GM18517 (cell line): ENCODE results near the gene GLS.
"Not testable (repeated sequence)": the region's sequence is repeated elsewhere in the genome, so short reads cannot be mapped to it uniquely, and the experiment has no call there.

Experiments used
- ATAC-seq: cut with Tn5 transposase; IDR thresholded peaks from one replicate; pipeline ENCODE4 v1.9.1; 2021; ENCODE audit warnings: mild to moderate bottlenecking, moderate library complexity; ENCODE audit not compliant: unreplicated experiment

Gene GLS

GRCh38 chr2:190986221-190986953 lies 105.8 kb downstream of the GLS start:
- ATAC-seq, result no peak

DNA sequence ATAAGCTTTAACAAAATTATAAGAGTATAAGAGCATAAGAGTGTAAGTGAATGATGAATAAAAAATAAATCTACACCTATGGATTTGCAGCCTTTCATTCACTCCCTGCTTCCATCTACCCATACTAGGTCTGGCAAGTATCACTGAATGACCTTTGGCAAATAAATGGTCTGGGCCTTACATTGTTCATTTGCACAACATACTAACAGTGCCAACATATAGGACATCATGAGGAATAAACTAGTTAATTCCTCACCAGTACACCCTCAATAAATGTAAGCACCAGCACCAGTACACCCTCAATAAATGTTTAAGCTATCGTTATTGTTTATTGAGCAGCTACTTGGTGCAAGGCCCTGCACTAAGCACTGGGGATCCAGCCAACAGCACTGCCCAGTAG lies 106.5 kb downstream of the GLS start:
- no peak for ATAC-seq

DNA sequence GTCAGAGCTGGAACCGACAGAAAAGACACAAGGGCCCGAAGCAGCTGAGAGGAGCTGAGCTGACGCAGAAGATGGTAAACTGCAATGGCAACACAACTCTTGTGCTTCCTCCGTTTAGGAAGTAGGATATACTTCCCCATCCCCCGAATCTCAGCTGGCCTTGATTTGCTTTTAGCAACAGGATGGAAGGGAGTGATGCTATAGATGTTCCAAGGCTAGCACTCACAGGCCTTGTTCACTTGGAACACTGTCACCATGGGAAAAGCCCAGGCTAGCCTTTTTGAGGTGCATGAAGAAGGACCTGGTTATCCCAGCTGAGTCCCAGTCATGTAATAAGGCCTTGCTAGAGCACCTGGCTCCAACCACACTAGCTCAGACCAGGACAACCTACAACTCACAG lies 107.3 kb downstream of the GLS start:
- no peak for ATAC-seq

DNA sequence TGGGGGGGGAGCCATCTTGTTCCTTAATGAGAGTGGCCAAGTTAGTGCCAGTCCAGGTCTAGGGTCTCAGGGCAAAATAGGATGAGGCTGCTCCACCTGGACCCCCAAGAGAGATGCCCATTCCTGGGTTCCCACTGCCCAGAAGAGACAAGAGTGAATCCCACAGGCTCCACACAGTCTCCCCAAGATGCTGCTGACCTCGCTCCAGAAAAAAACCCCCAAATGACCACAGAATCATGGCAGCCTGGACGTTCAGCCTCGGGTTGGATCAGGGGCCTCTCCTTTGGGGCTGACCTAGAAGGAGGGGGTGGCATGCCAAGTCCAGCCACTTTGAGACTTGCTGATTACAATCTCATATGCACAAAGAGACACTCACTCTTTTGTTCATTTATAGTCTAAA lies 108.3 kb downstream of the GLS start:
- ATAC-seq, result no peak

GRCh38 chr2:190990132-190990531 lies 109.5 kb downstream of the GLS start:
- ATAC-seq, result no peak

DNA sequence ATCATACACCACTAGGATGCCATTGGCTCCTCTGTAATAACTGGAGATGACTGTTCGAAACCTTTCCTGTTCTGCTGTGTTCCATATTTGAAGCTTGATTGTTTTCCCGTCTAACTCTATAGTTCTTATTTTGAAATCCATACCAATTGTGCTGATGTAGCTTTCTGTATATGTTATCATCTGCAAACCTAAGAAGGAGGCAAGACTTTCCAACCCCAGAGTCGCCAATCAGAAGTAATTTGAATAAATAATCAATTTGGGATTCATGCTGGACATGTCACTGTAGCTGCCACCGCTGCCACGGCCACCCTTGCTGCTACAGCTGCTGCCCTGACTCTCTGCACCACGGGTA lies 112.6 kb downstream of the GLS start:
- ATAC-seq, result no peak

- ATAC-seq, result no peak
These were observed 113.5 kb downstream of the GLS start for GRCh38 chr2:190994148-190994547.

DNA sequence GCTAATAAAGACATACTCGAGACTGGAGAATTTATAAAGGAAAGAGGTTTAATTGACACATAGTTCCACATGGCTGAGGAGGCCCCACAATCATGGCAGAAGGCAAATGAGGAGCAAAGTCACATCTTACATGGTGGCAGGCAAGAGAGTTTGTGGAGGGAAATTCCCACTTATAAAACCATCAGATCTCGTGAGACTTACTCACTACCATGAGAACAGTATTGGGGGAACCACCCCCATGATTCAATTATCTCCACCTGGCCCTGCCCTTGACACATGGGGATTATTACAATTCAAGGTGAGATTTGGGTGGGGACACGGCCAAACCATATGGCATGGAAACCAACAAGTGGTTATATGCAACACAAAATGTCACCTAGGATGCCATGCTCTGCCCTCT lies 114.7 kb downstream of the GLS start:
- ATAC-seq, result not testable (repeated sequence)

DNA sequence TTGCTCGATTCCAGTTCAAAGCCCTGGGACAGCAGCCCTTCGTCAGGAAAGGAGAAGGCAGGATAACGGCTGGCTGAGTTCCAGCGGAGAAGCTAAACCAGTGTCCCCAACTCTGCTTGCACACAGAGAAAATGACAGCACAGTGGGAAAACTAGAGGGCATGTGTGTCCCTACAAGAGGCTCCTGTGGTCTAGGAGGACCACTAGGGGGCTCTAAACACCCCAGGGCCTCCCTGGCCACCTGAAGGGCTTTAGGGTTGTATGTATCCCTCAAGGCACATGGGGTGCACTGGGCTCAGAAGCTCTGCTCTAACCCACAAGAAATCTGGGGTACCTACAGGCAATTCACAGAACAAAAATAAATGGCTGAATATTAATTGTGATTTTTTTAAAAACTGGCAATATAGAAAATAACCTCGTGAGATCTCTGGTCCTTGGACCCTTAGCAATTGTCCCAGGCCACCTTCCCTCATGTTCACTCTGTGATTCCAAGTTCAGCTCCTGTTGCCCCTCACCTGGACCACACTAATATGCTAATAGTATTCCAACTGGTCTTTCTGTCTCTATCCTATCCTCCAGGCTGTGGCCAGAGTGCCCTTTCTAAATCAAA lies 115.8 kb downstream of the GLS start:
- no peak for ATAC-seq

- no peak for ATAC-seq
These were observed 116.3 kb downstream of the GLS start for GRCh38 chr2:190996947-190997346.

GRCh38 chr2:190997526-190998113 lies 117.0 kb downstream of the GLS start:
- ATAC-seq, result no peak

DNA sequence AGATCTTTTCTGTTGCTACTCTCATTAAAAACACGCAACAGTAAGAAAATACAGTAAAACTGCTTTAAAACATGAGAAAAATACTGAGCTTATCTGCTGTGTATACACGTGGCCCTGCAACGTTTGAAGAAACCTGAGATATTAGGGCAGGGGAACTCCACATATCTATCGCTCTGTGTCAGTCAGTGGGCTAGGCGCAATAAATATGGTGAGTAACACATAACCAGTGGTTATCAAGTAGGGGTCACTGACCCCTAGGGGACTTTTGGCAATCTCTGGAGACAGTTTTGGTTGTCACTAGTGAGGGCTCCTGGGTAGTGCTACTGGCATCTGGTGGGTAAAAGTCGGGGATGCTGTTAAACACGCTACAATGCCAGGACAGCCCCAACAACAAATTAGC lies 118.4 kb downstream of the GLS start:
- no peak for ATAC-seq

GRCh38 chr2:190999949-191000665 lies 119.5 kb downstream of the GLS start:
- ATAC-seq, result no peak

DNA sequence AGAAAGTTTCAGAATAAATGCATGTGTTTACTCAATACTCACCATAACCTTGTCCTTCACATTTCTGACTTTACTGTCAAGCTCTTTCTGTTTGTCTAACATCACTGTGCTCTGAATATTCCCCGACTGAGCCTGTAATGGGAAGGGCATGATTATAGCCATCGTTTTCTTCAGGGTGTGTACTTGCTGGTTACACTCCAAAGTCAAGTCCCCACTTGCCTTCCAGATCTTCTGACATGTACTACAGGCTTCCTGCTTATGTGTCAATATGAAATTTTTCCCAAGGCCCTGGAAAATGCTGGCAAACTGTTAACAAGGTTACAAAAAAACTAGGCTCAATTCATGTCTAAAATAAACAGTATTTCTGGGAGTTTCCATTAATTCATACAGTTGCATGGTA lies 120.4 kb downstream of the GLS start:
- ATAC-seq, result no peak

GRCh38 chr2:191001624-191002023 lies 121.0 kb downstream of the GLS start:
- no peak for ATAC-seq

DNA sequence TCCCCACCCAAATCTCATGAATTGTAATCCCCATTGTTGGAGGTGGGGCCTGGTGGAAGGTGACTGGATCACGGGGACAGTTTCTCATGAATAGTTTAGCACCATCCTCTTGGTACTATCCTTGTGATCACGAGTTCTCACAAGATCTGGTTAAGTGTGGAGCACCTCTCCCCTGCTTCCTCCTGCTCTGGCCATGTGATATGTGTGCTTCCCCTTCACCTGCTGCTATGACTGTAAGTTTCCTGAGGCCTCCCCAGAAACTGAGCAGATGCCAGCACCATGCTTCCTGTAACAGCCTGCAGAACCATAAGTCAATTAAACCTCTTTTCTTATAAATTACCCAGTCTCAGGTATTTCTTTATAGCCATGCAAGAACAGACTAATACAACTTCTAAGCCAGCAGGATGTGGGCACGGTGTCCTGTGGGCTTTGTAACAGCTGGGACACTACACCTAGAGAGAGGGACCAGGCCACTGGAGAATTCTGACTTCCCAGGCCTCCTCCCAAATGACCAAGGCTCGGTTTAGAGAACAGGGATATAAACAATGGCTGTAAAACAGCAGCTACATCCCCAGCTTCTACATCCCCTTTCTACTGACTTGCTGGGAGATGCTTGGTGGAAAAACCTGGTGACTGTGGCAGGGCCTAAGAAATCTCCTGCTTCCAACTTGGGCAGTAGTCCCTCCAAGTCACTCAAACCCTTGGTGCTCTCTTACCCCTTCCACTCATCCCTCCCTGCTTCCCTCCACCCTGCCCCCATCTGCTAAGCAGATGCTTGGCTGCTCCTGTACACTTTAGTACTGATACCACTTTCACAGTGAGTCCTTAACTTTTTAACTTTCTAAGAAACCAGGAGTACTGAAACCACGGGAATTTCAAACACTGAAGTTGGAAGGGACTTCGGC lies 123.0 kb downstream of the GLS start:
- ATAC-seq, result no peak

GRCh38 chr2:191006297-191006696 lies 125.7 kb downstream of the GLS start:
- no peak for ATAC-seq

GRCh38 chr2:191006997-191007783 lies 126.6 kb downstream of the GLS start:
- ATAC-seq, result no peak

GRCh38 chr2:191008286-191008685 lies 127.7 kb downstream of the GLS start:
- no peak for ATAC-seq
